Measurements from ENCODE around the gene HJURP.
A peak's percentile ranks its signal among the peaks of the same experiment; 100 is the strongest.
"Not testable (repeated sequence)": the region's sequence is repeated elsewhere in the genome, so short reads cannot be mapped to it uniquely, and the experiment has no call there.

HJURP gene

GRCh38 chr2:233854241-233854981 lies at the start of gene HJURP:
Gene HJURP (minus strand): TSS chr2:233854535. CDS start chr2:233854500, 35 bp downstream.
- Histone ChIP-seq H3K4me1 (ENCODE audit: control insufficient read depth, insufficient read depth, low read length) (no peaks in the 10 kb centered on the region), H3K36me3 (ENCODE audit: control insufficient read depth, insufficient read depth, low read length) (no peaks in the 10 kb centered on the region), H3K4me3 (ENCODE audit: low read length) (peak within 1 kb of the TSS; percentile 51), H3K9me3 (ENCODE audit: control insufficient read depth, low read length) (no peaks in the 10 kb centered on the region), H3K27me3 (ENCODE audit: control insufficient read depth, insufficient read depth, low read length) (no peaks in the 10 kb centered on the region), H3K9ac (ENCODE audit: low read length) (peak within 1 kb of the TSS; percentile 50)

- Histone ChIP-seq H3K4me3 (ENCODE audit: low read length) (no peak overlapping the region), H3K36me3 (ENCODE audit: control insufficient read depth, insufficient read depth, low read length) (no peaks in the 10 kb centered on the region), H3K4me1 (ENCODE audit: control insufficient read depth, insufficient read depth, low read length) (peaks cover 19% of the 10 kb centered on the region), H3K27me3 (ENCODE audit: control insufficient read depth, insufficient read depth, low read length) (no peaks in the 10 kb centered on the region), H3K9me3 (ENCODE audit: control insufficient read depth, low read length) (no peaks in the 10 kb centered on the region), H3K9ac (ENCODE audit: low read length) (no peak overlapping the region)
Measured at GRCh38 chr2:233901884-233902283, 47.5 kb upstream of the HJURP start.

- no peaks in the 10 kb centered on the region for H3K36me3 ChIP-seq (ENCODE audit: control insufficient read depth, insufficient read depth, low read length)
- H3K9me3 ChIP-seq (ENCODE audit: control insufficient read depth, low read length), result no peaks in the 10 kb centered on the region
- H3K4me1 ChIP-seq (ENCODE audit: control insufficient read depth, insufficient read depth, low read length), result peaks cover 19% of the 10 kb centered on the region
- no peak overlapping the region for H3K9ac ChIP-seq (ENCODE audit: low read length)
- no peaks in the 10 kb centered on the region for H3K27me3 ChIP-seq (ENCODE audit: control insufficient read depth, insufficient read depth, low read length)
- no peak overlapping the region for H3K4me3 ChIP-seq (ENCODE audit: low read length)
Measured at GRCh38 chr2:233901367-233901766, 47.0 kb upstream of the HJURP start.

- not testable (repeated sequence) for H3K27me3 ChIP-seq (ENCODE audit: control insufficient read depth, insufficient read depth, low read length); H3K9me3 ChIP-seq (ENCODE audit: control insufficient read depth, low read length); H3K4me3 ChIP-seq (ENCODE audit: low read length); H3K9ac ChIP-seq (ENCODE audit: low read length); H3K36me3 ChIP-seq (ENCODE audit: control insufficient read depth, insufficient read depth, low read length); H3K4me1 ChIP-seq (ENCODE audit: control insufficient read depth, insufficient read depth, low read length)
Measured at GRCh38 chr2:233896253-233896652, 41.9 kb upstream of the HJURP start.

DNA sequence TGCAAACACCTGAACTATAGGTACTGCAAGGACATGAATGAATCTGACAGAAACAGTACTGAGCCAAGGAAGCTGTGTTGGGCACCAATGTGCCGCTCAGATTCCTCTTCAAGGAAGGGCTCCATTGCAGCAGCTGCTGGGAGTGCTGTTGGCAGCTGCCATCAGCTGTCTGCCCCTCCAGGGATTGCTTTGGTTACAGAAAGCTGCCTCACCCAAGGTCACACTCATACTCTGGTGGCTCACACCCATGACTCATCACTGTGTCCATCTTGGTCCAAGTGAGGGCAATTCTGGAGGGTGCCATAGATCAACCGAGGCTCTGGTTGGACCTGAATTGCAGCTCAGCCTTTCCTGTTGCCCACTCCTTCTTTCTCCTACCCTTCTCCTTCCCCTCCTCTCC lies 38.5 kb upstream of the HJURP start:
- Histone ChIP-seq H3K9ac (ENCODE audit: low read length) (no peak overlapping the region), H3K36me3 (ENCODE audit: control insufficient read depth, insufficient read depth, low read length) (no peaks in the 10 kb centered on the region), H3K4me3 (ENCODE audit: low read length) (no peak overlapping the region), H3K4me1 (ENCODE audit: control insufficient read depth, insufficient read depth, low read length) (no peaks in the 10 kb centered on the region), H3K27me3 (ENCODE audit: control insufficient read depth, insufficient read depth, low read length) (no peaks in the 10 kb centered on the region), H3K9me3 (ENCODE audit: control insufficient read depth, low read length) (no peaks in the 10 kb centered on the region)

DNA sequence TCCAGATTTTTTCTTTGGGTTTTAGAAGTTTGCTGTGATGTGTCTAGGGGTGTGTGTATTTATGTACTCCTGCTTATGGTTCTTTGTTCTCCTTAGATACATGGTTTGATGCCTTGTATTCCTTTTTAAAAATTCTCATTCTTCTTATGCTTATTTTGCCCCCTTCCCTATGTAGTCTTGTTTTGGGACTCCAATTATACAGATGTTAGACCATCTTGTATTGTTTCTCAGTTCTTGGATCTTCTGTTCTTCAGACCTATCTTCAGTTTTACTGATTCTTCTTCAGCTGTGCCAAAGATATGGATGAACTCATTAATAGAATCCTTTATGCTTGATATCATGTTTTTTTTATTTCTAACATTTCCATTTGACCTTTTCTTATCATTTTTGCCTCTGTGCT lies 28.0 kb upstream of the HJURP start:
- no peaks in the 10 kb centered on the region for H3K4me1 ChIP-seq (ENCODE audit: control insufficient read depth, insufficient read depth, low read length)
- H3K4me3 ChIP-seq (ENCODE audit: low read length), result no peak overlapping the region
- H3K36me3 ChIP-seq (ENCODE audit: control insufficient read depth, insufficient read depth, low read length), result no peaks in the 10 kb centered on the region
- H3K27me3 ChIP-seq (ENCODE audit: control insufficient read depth, insufficient read depth, low read length), result no peaks in the 10 kb centered on the region
- H3K9ac ChIP-seq (ENCODE audit: low read length), result no peak overlapping the region
- H3K9me3 ChIP-seq (ENCODE audit: control insufficient read depth, low read length), result no peaks in the 10 kb centered on the region

DNA sequence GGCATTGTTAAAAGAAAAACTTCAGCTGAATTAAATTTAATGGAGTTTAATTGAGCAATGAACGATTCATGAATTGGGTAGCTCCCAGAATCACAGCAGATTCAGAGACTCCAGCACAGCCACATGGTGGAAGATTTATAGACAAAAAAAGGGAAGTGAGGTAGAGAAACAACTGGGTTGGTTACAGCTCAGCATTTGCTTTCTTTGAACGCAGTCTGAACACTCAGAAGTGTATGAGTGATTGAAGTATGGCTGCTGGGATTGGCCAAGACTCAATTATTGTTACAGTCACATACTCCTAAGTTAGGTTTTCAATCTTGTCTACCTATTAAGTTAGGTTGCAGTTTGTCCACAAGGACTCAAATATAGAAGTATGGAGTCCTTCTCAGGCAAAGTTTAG lies 17.8 kb upstream of the HJURP start:
- H3K36me3 ChIP-seq (ENCODE audit: control insufficient read depth, insufficient read depth, low read length); H3K9ac ChIP-seq (ENCODE audit: low read length): not testable (repeated sequence)

GRCh38 chr2:233871432-233871831 lies 17.1 kb upstream of the HJURP start:
- Histone ChIP-seq H3K9ac (ENCODE audit: low read length) (no peak overlapping the region), H3K4me1 (ENCODE audit: control insufficient read depth, insufficient read depth, low read length) (no peaks in the 10 kb centered on the region), H3K9me3 (ENCODE audit: control insufficient read depth, low read length) (no peaks in the 10 kb centered on the region), H3K4me3 (ENCODE audit: low read length) (no peak overlapping the region), H3K36me3 (ENCODE audit: control insufficient read depth, insufficient read depth, low read length) (no peaks in the 10 kb centered on the region), H3K27me3 (ENCODE audit: control insufficient read depth, insufficient read depth, low read length) (no peaks in the 10 kb centered on the region)

More for the DNA sequence above, 17.8 kb upstream of the HJURP start:
- not testable (repeated sequence) for H3K4me3 ChIP-seq (ENCODE audit: low read length); H3K9me3 ChIP-seq (ENCODE audit: control insufficient read depth, low read length); H3K4me1 ChIP-seq (ENCODE audit: control insufficient read depth, insufficient read depth, low read length); H3K27me3 ChIP-seq (ENCODE audit: control insufficient read depth, insufficient read depth, low read length)

GRCh38 chr2:233867993-233868532 lies 13.7 kb upstream of the HJURP start, which contains the start of gene MSL3B:
Gene MSL3B (minus strand): TSS chr2:233868386.
- Histone ChIP-seq H3K36me3 (ENCODE audit: control insufficient read depth, insufficient read depth, low read length) (no peaks in the 10 kb centered on the region), H3K4me3 (ENCODE audit: low read length) (peak within 1 kb of the TSS; percentile 47), H3K4me1 (ENCODE audit: control insufficient read depth, insufficient read depth, low read length) (no peaks in the 10 kb centered on the region), H3K27me3 (ENCODE audit: control insufficient read depth, insufficient read depth, low read length) (no peaks in the 10 kb centered on the region), H3K9ac (ENCODE audit: low read length) (peak within 1 kb of the TSS; percentile 30), H3K9me3 (ENCODE audit: control insufficient read depth, low read length) (no peaks in the 10 kb centered on the region)

DNA sequence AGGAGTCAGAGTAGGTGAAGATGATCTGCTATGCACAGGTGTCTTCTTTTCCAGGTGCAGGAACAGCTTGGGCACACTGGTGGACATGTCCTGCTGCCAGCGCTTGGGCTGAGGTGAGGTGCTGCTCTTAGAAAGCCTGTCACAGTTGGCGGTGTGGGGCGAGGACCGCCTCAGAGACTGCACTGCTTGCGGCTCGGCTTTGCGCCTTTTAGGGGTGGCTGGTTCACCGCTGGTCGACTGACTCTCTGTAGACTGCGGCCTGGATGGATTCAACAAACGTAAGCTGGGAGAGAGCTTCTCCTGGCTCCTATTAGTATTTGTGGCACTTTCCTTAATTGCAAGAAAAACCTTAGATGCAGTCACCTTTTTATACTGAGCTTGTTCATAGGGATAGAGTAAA lies 12.1 kb upstream of the HJURP start:
- Histone ChIP-seq H3K36me3 (ENCODE audit: control insufficient read depth, insufficient read depth, low read length) (no peaks in the 10 kb centered on the region), H3K9me3 (ENCODE audit: control insufficient read depth, low read length) (no peaks in the 10 kb centered on the region), H3K9ac (ENCODE audit: low read length) (no peak overlapping the region), H3K27me3 (ENCODE audit: control insufficient read depth, insufficient read depth, low read length) (no peaks in the 10 kb centered on the region), H3K4me3 (ENCODE audit: low read length) (no peak overlapping the region), H3K4me1 (ENCODE audit: control insufficient read depth, insufficient read depth, low read length) (no peaks in the 10 kb centered on the region)

DNA sequence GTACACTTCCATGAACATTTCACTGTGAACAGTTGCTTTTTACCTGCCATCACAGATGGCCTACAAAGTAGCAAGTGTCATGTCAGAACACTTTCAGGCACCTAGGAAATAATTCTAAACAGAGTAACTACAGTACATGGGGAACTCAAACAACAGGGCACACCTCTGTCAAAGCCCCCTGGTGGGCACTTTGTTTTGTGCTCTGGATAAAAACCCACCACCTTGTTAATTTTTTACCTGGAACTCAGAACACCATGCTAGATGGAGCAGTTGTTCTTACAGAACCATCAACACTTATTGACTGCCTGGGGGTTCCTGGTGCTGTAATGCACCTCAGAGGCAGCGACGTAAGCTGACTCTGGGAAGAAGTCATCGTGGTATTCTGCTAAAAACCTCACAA lies 11.5 kb upstream of the HJURP start:
- no peaks in the 10 kb centered on the region for H3K36me3 ChIP-seq (ENCODE audit: control insufficient read depth, insufficient read depth, low read length)
- H3K27me3 ChIP-seq (ENCODE audit: control insufficient read depth, insufficient read depth, low read length), result no peaks in the 10 kb centered on the region
- H3K4me3 ChIP-seq (ENCODE audit: low read length), result no peak overlapping the region
- H3K4me1 ChIP-seq (ENCODE audit: control insufficient read depth, insufficient read depth, low read length), result no peaks in the 10 kb centered on the region
- H3K9me3 ChIP-seq (ENCODE audit: control insufficient read depth, low read length), result no peaks in the 10 kb centered on the region
- no peak overlapping the region for H3K9ac ChIP-seq (ENCODE audit: low read length)

DNA sequence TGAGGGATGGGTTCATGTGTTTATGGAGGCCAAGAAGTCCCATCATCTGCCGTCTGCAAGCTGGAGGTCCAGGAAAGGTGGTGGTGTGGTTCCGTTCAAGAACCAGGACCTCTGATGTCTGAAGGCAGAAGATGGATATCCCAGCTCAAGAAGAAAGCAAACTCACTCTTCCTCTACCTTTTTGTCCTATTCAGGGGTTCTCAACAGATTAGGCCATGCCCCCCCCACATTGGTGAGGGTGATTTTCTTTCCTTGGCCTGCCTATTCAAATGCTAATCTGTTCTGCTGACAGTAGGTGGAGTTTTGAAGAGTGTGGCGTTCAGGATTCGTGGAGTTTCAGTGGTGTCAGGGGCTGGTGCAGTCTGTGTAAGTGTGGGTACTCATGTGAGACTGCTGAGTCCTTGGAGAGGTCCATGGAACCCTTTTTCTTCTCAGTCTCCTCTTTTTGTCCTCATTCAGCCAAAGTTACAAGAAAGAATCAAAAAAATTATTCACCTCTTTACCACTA lies 8.0 kb upstream of the HJURP start:
- Histone ChIP-seq H3K27me3 (ENCODE audit: control insufficient read depth, insufficient read depth, low read length) (no peaks in the 10 kb centered on the region), H3K9ac (ENCODE audit: low read length) (no peak overlapping the region), H3K4me3 (ENCODE audit: low read length) (no peak overlapping the region), H3K36me3 (ENCODE audit: control insufficient read depth, insufficient read depth, low read length) (no peaks in the 10 kb centered on the region), H3K9me3 (ENCODE audit: control insufficient read depth, low read length) (no peaks in the 10 kb centered on the region), H3K4me1 (ENCODE audit: control insufficient read depth, insufficient read depth, low read length) (no peaks in the 10 kb centered on the region)
